RWPE2 (cell line): Measurements from ENCODE around the gene FES.

Experiments
- ATAC-seq: fragments of 200-7000 bp; cut with Tn5 transposase; 3 replicates; pipeline ENCODE4 v1.9.1; 2021; ENCODE audit warnings: low read depth
- DNase-seq: peaks from one replicate; pipeline ENCODE4 v3.0.0-alpha.2; 2020; ENCODE audit warnings: low spot score
- H3K27ac ChIP-seq: fragments of 450-650 bp; 2 replicates; pipeline ENCODE4 v1.5.1; 2017; ENCODE audit warnings: mild to moderate bottlenecking; ENCODE audit not compliant: poor library complexity, severe bottlenecking
- H3K27me3 ChIP-seq: fragments of 250-450 bp; sonication (Bioruptor Pico); 2 replicates; pipeline ENCODE4 v1.5.1; 2021; ENCODE audit warnings: mild to moderate bottlenecking, moderate library complexity; ENCODE audit not compliant: insufficient read depth, poor library complexity, severe bottlenecking
- H3K36me3 ChIP-seq: fragments of 250-450 bp; sonication (Bioruptor Pico); 2 replicates; pipeline ENCODE4 v1.5.1; 2020; ENCODE audit warnings: low read depth, mild to moderate bottlenecking, moderate library complexity
- H3K4me1 ChIP-seq: fragments of 250-450 bp; sonication (Bioruptor Pico); 2 replicates; pipeline ENCODE4 v1.5.1; 2021; ENCODE audit warnings: mild to moderate bottlenecking, moderate library complexity; ENCODE audit not compliant: insufficient read depth, poor library complexity, severe bottlenecking
- H3K4me3 ChIP-seq: fragments of 250-450 bp; sonication (Bioruptor Pico); 2 replicates; pipeline ENCODE4 v1.5.1; 2021; ENCODE audit warnings: mild to moderate bottlenecking, moderate library complexity; ENCODE audit not compliant: severe bottlenecking
- H3K9me3 ChIP-seq: fragments of 250-450 bp; sonication (Bioruptor Pico); 2 replicates; pipeline ENCODE4 v1.5.1; 2021; ENCODE audit warnings: mild to moderate bottlenecking, moderate library complexity; ENCODE audit not compliant: severe bottlenecking
- TF ChIP-seq, protein P1 (sequence below): fragments of 450-650 bp; IDR thresholded peaks from one replicate; pipeline ENCODE4 v1.5.1; 2017; ENCODE audit warnings: mild to moderate bottlenecking, moderate library complexity; ENCODE audit not compliant: poor library complexity, severe bottlenecking

The FES gene

DNA sequence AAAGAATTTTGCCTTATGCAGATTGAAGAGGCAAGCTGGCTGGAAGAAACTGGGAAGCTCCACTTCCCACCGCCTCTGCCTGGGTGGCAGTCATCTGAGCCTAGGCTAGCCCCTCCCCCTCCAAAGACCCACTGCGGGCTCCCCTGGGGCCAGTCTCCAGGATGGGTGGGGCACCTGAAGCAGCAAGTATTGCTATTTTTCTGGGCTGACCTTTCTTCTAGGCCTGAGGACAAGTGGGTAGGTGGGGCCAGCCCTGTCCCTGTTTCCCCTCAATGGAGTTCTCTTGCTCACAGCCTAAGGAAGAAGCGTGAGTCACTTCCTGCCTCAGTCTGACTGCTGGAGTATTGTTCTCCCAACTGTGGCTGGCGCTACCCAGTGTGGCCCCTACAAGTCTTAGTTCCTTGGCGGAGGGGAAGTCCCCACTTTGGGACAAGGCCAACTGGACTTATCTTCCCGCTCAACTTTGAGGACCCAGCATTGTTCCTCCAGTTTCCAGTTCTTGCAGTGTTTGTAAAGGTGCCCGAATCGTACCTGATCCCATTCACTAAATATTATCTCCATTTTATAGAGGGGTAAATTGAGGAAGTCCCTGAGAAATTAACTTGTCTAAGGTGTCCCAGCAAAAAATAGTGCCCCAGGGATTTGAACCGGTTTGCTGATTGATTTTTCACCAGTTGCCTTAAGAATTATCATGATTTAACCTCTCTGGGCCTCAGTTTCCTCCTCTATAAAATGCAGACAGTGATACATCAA, 14.5 kb upstream of the FES start:
- Histone ChIP-seq H3K9me3 (no peaks in the 10 kb centered on the region), H3K4me1 (peaks cover 44% of the 10 kb centered on the region), H3K4me3 (no peak overlapping the region), H3K27ac (peak overlapping the region; percentile 84), H3K36me3 (peaks cover 4% of the 10 kb centered on the region), H3K27me3 (no peaks in the 10 kb centered on the region)
- TF ChIP-seq, protein P1, sequence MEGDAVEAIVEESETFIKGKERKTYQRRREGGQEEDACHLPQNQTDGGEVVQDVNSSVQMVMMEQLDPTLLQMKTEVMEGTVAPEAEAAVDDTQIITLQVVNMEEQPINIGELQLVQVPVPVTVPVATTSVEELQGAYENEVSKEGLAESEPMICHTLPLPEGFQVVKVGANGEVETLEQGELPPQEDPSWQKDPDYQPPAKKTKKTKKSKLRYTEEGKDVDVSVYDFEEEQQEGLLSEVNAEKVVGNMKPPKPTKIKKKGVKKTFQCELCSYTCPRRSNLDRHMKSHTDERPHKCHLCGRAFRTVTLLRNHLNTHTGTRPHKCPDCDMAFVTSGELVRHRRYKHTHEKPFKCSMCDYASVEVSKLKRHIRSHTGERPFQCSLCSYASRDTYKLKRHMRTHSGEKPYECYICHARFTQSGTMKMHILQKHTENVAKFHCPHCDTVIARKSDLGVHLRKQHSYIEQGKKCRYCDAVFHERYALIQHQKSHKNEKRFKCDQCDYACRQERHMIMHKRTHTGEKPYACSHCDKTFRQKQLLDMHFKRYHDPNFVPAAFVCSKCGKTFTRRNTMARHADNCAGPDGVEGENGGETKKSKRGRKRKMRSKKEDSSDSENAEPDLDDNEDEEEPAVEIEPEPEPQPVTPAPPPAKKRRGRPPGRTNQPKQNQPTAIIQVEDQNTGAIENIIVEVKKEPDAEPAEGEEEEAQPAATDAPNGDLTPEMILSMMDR: no peak
- DNase-seq (peak; percentile 93), ATAC-seq (peak; percentile 81)

DNA sequence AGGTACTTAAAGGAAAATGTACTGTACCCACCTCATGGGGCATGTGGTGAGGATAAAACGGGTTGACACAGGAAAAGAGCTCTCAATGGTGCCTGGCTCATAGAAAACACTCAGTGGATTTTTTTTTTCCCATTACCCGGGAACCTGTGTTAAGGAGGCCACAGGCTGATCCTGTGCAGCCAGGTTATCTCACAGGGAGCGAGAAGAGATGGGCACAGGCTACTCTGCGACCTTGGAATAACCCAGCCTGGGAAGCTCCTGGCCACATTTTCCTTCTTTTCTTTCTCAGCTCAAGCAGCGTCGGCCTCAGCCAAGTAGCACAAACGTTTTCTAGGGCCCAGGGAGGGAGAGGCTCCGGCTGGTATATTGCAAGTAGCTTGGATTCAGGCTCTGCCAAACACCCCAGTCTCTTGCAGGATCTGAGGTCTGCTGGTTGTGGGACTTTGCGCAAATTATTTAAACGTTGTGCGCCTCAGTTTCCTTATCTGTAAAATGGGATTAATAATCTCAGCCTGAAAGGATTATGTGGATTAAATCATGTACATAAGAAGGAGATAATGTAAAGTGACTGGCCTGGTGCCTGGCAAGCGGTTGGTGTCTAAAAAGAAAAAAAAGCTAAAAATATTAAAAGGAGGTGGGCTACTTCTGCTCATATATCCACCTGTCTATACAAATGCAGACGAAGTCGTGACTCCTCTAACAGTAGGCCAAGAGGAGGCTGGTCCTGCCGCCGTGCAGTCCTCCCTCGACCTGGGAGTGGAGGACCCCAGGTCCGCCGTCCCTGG, 13.8 kb upstream of the FES start:
- peak; percentile 4; the same call in 2 of the 3 replicates for ATAC-seq
- H3K4me1 ChIP-seq: peaks cover 44% of the 10 kb centered on the region
- H3K4me3 ChIP-seq: peak overlapping the region; percentile 98
- TF ChIP-seq, protein P1: no peak
- DNase-seq: no peak
- peaks cover 6% of the 10 kb centered on the region for H3K36me3 ChIP-seq
- no peaks in the 10 kb centered on the region for H3K9me3 ChIP-seq
- no peaks in the 10 kb centered on the region for H3K27me3 ChIP-seq
- peak overlapping the region; percentile 84 for H3K27ac ChIP-seq

DNA sequence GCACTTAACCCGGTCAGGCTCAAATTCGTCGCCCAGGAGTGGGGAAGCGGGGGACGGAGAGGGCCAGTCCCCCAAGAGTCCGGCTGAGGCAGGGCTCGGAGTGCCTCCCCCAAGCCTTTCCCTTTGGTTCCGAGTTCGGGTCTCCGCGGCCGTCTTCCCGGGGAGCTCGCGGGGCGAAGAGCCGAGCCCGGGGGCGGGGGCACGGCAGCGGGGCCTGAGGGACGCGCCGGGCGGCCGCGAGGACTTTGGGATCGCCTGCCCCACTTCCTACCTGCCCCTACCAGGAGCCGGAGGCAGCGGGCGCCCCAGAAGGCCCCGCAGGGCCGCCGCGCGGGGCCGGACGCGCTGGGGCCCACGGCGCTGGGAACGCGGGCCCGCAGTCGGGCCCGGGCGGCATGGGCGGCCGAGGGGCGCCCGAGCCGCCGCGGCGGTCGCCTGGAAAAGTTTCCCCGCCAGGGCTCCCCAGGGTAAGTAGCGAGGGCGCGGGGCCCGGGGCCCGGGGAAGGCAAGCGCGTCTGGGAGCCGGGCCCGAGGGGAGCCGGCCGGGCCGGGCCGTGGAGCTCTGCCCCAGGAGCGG, 13.1 kb upstream of the FES start:
- TF ChIP-seq, protein P1: no peak
- no peaks in the 10 kb centered on the region for H3K9me3 ChIP-seq
- H3K4me3 ChIP-seq: peak overlapping the region; percentile 98
- ATAC-seq: peak; percentile 7
- no peak for DNase-seq
- peaks cover 44% of the 10 kb centered on the region for H3K4me1 ChIP-seq
- no peaks in the 10 kb centered on the region for H3K27me3 ChIP-seq
- peaks cover 11% of the 10 kb centered on the region for H3K36me3 ChIP-seq
- H3K27ac ChIP-seq: peak overlapping the region; percentile 84

DNA sequence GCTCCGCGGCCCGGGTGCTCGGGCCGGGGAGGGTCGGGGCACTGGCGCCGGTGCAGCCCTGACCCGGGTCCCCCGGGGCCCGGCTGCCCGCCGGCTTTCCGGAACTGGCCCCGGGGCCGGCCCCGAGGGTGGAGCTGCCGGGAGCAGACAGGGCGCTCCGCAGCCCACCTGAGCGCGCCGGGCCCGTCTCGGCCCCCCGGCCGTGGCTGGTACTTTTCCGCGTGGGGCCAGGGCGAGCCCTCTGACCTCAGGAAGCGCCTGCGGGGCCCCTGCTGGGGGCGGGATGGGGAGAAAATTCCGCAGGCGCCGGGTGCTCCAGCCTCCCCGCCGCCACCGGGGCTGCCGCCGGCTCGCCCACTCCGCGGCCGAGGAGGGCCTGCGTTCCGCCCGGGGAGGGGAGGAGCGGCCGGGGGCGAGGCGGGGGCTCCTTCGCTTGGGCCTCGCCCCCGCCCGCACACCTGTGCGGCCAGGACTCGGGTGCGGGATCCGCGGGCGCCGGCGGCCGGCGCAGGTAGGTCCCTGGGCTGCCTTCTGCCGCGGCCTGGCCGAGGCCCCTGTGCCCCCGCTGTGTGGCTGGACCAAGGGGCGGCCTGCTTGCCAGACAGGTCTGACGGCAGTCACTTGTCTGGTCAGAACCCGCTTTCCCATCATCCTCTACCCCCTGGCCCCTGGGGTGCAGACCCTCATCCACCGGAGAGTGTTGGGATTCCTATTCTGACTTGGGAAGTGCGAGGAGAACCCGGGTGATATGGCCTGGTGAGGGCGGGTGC, 12.4 kb upstream of the FES start:
- peaks cover 18% of the 10 kb centered on the region for H3K36me3 ChIP-seq
- H3K4me1 ChIP-seq: peaks cover 44% of the 10 kb centered on the region
- H3K9me3 ChIP-seq: no peaks in the 10 kb centered on the region
- H3K27ac ChIP-seq: peak overlapping the region; percentile 84
- ATAC-seq: peak; percentile 18; the same call in 2 of the 3 replicates
- peak overlapping the region; percentile 98 for H3K4me3 ChIP-seq
- DNase-seq: peak; percentile 70
- no peaks in the 10 kb centered on the region for H3K27me3 ChIP-seq
- TF ChIP-seq, protein P1: no peak
